ENCODE data around the gene A3GALT2. TPM values are rescaled to one million over a fixed set of nuclear protein-coding genes. Genes with fewer than 3 reads are reported as not detected.
A peak's percentile ranks its signal among the peaks of the same experiment; 100 is the strongest.

A3GALT2 gene
- total RNA-seq, 1 experiment from 2014 or later = not detected

DNA sequence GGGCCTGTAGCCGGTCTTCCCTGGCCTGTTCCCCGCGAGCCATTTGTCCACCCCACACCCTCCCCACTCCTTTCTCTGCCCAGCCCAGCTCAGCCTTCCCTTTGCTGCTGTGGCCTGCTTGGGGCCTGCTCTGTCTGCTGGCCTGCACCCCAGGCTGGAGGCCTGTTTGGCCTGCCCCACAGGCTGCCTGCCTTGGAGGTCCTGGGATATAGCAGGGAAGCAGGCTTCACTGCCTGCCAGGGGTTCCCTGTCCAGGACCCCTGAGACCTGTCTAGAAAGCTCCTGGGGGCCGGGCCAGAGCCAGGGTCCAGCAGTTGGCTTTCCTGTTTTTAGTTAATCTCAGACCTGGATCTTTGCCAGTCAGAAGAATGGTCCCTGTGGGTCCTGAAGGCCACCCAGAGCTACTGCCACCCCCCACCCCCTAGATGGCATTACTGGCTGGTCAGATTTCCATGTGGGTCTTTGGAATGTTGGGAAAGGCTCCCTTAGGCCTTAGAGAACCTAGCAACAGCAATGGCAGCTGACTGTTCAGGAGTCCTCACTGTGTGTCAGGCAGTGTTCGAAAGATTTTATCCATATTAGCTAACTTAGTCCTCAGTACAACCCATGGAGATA is 56.9 kb downstream of the A3GALT2 start:
- Histone ChIP-seq H3K4me3 (ENCODE audit: low read length) (no peak overlapping the region), H3K27me3 (ENCODE audit: low read length) (no peaks in the 10 kb centered on the region), H3K36me3 (ENCODE audit: insufficient read depth, low read length) (no peaks in the 10 kb centered on the region), H2AFZ (ENCODE audit: low read length) (no peak overlapping the region), H4K20me1 (ENCODE audit: insufficient read depth, low read depth, low read length) (peaks cover 7% of the 10 kb centered on the region; the same call in 1 of the 2 replicates), H3K27ac (ENCODE audit: low read length) (no peak overlapping the region), H3K9me3 (ENCODE audit: low read length) (no peaks in the 10 kb centered on the region), H3K9me2 (replicated peaks; ENCODE audit: insufficient read depth, low read length) (no peaks in the 10 kb centered on the region), H3K79me2 (ENCODE audit: low read length) (peaks cover 5% of the 10 kb centered on the region; the same call in 1 of the 2 replicates), H3K9ac (ENCODE audit: low read length) (no peak overlapping the region), H3K4me1 (ENCODE audit: low read length) (peaks cover 21% of the 10 kb centered on the region), H3K4me2 (ENCODE audit: low read depth, low read length, poor library complexity, severe bottlenecking) (no peak overlapping the region)
- no peak for DNase-seq

GRCh38 chr1:33261344-33261743 is 59.6 kb downstream of the A3GALT2 start:
- H3K4me2 ChIP-seq (ENCODE audit: low read depth, low read length, poor library complexity, severe bottlenecking) = no peak overlapping the region
- H4K20me1 ChIP-seq (ENCODE audit: insufficient read depth, low read depth, low read length) = peaks cover 7% of the 10 kb centered on the region; the same call in 1 of the 2 replicates
- H3K79me2 ChIP-seq (ENCODE audit: low read length) = peaks cover 26% of the 10 kb centered on the region

GRCh38 chr1:33260439-33260838 is 60.5 kb downstream of the A3GALT2 start:
- no peaks in the 10 kb centered on the region for H3K9me2 ChIP-seq (replicated peaks; ENCODE audit: insufficient read depth, low read length)
- H3K4me2 ChIP-seq (ENCODE audit: low read depth, low read length, poor library complexity, severe bottlenecking) = no peak overlapping the region
- H3K36me3 ChIP-seq (ENCODE audit: insufficient read depth, low read length) = no peaks in the 10 kb centered on the region
- H3K9me3 ChIP-seq (ENCODE audit: low read length) = no peaks in the 10 kb centered on the region
- H2AFZ ChIP-seq (ENCODE audit: low read length) = no peak overlapping the region
- peaks cover 7% of the 10 kb centered on the region; the same call in 1 of the 2 replicates for H4K20me1 ChIP-seq (ENCODE audit: insufficient read depth, low read depth, low read length)
- peaks cover 28% of the 10 kb centered on the region for H3K4me1 ChIP-seq (ENCODE audit: low read length)
- H3K27ac ChIP-seq (ENCODE audit: low read length) = no peak overlapping the region
- H3K27me3 ChIP-seq (ENCODE audit: low read length) = no peaks in the 10 kb centered on the region
- DNase-seq = no peak
- H3K79me2 ChIP-seq (ENCODE audit: low read length) = peaks cover 26% of the 10 kb centered on the region
- H3K9ac ChIP-seq (ENCODE audit: low read length) = no peak overlapping the region
- H3K4me3 ChIP-seq (ENCODE audit: low read length) = no peak overlapping the region

More at GRCh38 chr1:33261344-33261743, 59.6 kb downstream of the A3GALT2 start:
- Histone ChIP-seq H3K27ac (ENCODE audit: low read length) (no peak overlapping the region), H3K36me3 (ENCODE audit: insufficient read depth, low read length) (no peaks in the 10 kb centered on the region), H2AFZ (ENCODE audit: low read length) (no peak overlapping the region), H3K9ac (ENCODE audit: low read length) (no peak overlapping the region), H3K27me3 (ENCODE audit: low read length) (no peaks in the 10 kb centered on the region), H3K4me3 (ENCODE audit: low read length) (no peak overlapping the region), H3K9me2 (replicated peaks; ENCODE audit: insufficient read depth, low read length) (no peaks in the 10 kb centered on the region), H3K9me3 (ENCODE audit: low read length) (no peaks in the 10 kb centered on the region), H3K4me1 (ENCODE audit: low read length) (peaks cover 27% of the 10 kb centered on the region)
- DNase-seq = no peak

GRCh38 chr1:33259879-33260278 is 61.0 kb downstream of the A3GALT2 start:
- no peaks in the 10 kb centered on the region for H3K9me3 ChIP-seq (ENCODE audit: low read length)
- peaks cover 26% of the 10 kb centered on the region for H3K79me2 ChIP-seq (ENCODE audit: low read length)
- H3K27ac ChIP-seq (ENCODE audit: low read length) = no peak overlapping the region
- H3K4me3 ChIP-seq (ENCODE audit: low read length) = no peak overlapping the region
- H3K27me3 ChIP-seq (ENCODE audit: low read length) = no peaks in the 10 kb centered on the region
- peaks cover 29% of the 10 kb centered on the region for H3K4me1 ChIP-seq (ENCODE audit: low read length)
- peaks cover 7% of the 10 kb centered on the region; the same call in 1 of the 2 replicates for H4K20me1 ChIP-seq (ENCODE audit: insufficient read depth, low read depth, low read length)
- no peaks in the 10 kb centered on the region for H3K36me3 ChIP-seq (ENCODE audit: insufficient read depth, low read length)
- H2AFZ ChIP-seq (ENCODE audit: low read length) = no peak overlapping the region
- H3K4me2 ChIP-seq (ENCODE audit: low read depth, low read length, poor library complexity, severe bottlenecking) = no peak overlapping the region
- DNase-seq = no peak
- H3K9ac ChIP-seq (ENCODE audit: low read length) = no peak overlapping the region
- no peaks in the 10 kb centered on the region for H3K9me2 ChIP-seq (replicated peaks; ENCODE audit: insufficient read depth, low read length)

- H3K9me2 ChIP-seq (replicated peaks; ENCODE audit: insufficient read depth, low read length) = no peaks in the 10 kb centered on the region
- peaks cover 7% of the 10 kb centered on the region; the same call in 1 of the 2 replicates for H4K20me1 ChIP-seq (ENCODE audit: insufficient read depth, low read depth, low read length)
- no peak for DNase-seq
- no peak overlapping the region for H3K4me3 ChIP-seq (ENCODE audit: low read length)
- H3K4me1 ChIP-seq (ENCODE audit: low read length) = peaks cover 29% of the 10 kb centered on the region
- peaks cover 26% of the 10 kb centered on the region for H3K79me2 ChIP-seq (ENCODE audit: low read length)
- no peak overlapping the region for H3K9ac ChIP-seq (ENCODE audit: low read length)
- no peaks in the 10 kb centered on the region for H3K36me3 ChIP-seq (ENCODE audit: insufficient read depth, low read length)
- H3K4me2 ChIP-seq (ENCODE audit: low read depth, low read length, poor library complexity, severe bottlenecking) = peak overlapping the region; percentile 86
- H2AFZ ChIP-seq (ENCODE audit: low read length) = no peak overlapping the region
- H3K27me3 ChIP-seq (ENCODE audit: low read length) = no peaks in the 10 kb centered on the region
- H3K9me3 ChIP-seq (ENCODE audit: low read length) = no peaks in the 10 kb centered on the region
- H3K27ac ChIP-seq (ENCODE audit: low read length) = no peak overlapping the region
Observed at GRCh38 chr1:33258788-33259274, 62.1 kb downstream of the A3GALT2 start.

DNA sequence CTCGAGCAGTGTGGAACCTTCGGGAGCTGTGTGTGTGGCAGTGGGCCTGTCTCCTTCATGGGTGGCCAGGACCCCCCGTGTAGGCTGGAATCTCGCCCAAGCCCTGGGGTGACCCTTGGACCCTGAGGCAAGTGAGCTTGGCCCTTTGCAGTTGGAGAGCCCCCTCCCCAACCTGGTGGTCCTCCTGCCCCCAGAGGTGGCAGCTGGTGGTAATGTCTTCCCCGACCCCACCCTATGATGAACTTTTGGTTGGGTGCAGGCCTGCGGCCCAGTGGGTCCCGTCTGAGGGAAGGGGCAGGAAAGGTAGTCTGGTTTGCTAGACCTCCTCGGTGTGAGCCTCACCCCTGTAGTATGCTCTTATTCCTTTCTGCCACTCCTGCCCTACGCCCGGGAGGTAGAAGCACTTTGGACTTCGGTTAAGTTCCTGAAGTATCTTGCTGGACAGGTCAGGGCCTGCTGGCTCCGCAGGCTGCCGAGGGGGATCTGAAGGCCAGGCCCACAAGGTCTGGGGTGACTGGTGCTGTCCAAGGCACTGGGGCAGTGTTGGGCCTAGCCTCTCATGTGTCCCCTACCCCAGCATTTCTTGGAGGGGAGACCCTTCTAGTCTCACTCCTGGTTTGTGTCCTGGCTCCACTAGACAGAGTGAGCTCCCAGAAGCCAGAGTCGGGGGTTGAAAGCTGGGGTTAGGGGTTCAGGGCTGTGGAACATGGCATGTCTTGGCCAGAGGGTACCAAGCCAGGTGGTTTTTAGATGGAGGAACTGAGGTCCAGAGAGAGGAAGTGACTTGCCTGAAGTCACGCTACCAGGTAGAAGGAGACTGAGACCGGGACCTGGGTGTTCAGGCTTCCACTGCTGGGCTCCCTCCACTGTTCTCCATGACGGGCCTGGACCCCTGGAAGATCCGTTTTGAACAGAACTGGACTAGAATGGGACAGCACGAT is 62.9 kb downstream of the A3GALT2 start:
- H2AFZ ChIP-seq (ENCODE audit: low read length) = no peak overlapping the region
- H3K9me2 ChIP-seq (replicated peaks; ENCODE audit: insufficient read depth, low read length) = no peaks in the 10 kb centered on the region
- peak; percentile 53 for DNase-seq
- H3K9me3 ChIP-seq (ENCODE audit: low read length) = no peaks in the 10 kb centered on the region
- peak overlapping the region; percentile 69 for H3K4me3 ChIP-seq (ENCODE audit: low read length)
- peaks cover 29% of the 10 kb centered on the region for H3K4me1 ChIP-seq (ENCODE audit: low read length)
- H3K36me3 ChIP-seq (ENCODE audit: insufficient read depth, low read length) = no peaks in the 10 kb centered on the region
- H4K20me1 ChIP-seq (ENCODE audit: insufficient read depth, low read depth, low read length) = peaks cover 7% of the 10 kb centered on the region; the same call in 1 of the 2 replicates
- H3K27me3 ChIP-seq (ENCODE audit: low read length) = no peaks in the 10 kb centered on the region
- H3K9ac ChIP-seq (ENCODE audit: low read length) = peak overlapping the region; percentile 77
- peak overlapping the region; percentile 82 for H3K27ac ChIP-seq (ENCODE audit: low read length)
- peaks cover 25% of the 10 kb centered on the region for H3K79me2 ChIP-seq (ENCODE audit: low read length)
- H3K4me2 ChIP-seq (ENCODE audit: low read depth, low read length, poor library complexity, severe bottlenecking) = peak overlapping the region; percentile 86

DNA sequence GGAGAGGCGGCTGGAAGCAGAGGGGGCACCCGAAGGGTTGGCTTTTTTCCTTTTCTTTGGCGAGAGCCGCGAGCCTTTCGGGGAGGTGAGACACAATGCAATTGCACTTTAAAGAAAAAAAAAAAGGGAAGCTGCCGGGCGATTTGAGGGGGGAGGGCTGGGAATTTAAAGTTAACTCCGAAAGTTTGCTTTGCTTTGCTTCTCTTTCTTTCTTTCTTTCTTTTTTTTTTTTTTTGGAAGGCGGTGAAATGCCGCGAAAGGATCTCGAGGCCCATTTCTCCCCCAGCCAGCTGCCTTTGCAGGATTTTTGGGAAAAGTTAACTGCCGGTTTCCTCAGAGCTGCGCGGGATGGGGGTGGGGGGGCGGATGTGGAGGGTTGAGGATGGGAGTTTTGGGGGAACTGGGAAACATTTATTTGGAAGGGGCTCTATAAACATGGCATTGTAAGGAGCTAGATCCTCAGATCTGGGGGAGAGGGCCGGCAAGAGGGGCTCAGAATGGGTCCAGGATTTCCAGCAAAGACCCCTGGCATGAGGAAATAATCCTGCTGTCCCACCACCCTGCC is 63.6 kb downstream of the A3GALT2 start:
- H3K4me2 ChIP-seq (ENCODE audit: low read depth, low read length, poor library complexity, severe bottlenecking) = peak overlapping the region; percentile 86

More for the DNA sequence above, 63.6 kb downstream of the A3GALT2 start:
- Histone ChIP-seq H3K4me1 (ENCODE audit: low read length) (peaks cover 29% of the 10 kb centered on the region), H3K9ac (ENCODE audit: low read length) (peak overlapping the region; percentile 77), H4K20me1 (ENCODE audit: insufficient read depth, low read depth, low read length) (peaks cover 7% of the 10 kb centered on the region; the same call in 1 of the 2 replicates), H3K79me2 (ENCODE audit: low read length) (peaks cover 23% of the 10 kb centered on the region), H2AFZ (ENCODE audit: low read length) (peak overlapping the region; percentile 52), H3K4me3 (ENCODE audit: low read length) (peak overlapping the region; percentile 69), H3K27me3 (ENCODE audit: low read length) (no peaks in the 10 kb centered on the region), H3K36me3 (ENCODE audit: insufficient read depth, low read length) (no peaks in the 10 kb centered on the region), H3K27ac (ENCODE audit: low read length) (peak overlapping the region; percentile 82), H3K9me2 (replicated peaks; ENCODE audit: insufficient read depth, low read length) (no peaks in the 10 kb centered on the region), H3K9me3 (ENCODE audit: low read length) (no peaks in the 10 kb centered on the region)
- no peak for DNase-seq

All from Karpas-422 (cell line).